Measurements from ENCODE around the gene HRCT1.
"Not testable (repeated sequence)": the region's sequence is repeated elsewhere in the genome, so short reads cannot be mapped to it uniquely, and the experiment has no call there.

Gene HRCT1

DNA sequence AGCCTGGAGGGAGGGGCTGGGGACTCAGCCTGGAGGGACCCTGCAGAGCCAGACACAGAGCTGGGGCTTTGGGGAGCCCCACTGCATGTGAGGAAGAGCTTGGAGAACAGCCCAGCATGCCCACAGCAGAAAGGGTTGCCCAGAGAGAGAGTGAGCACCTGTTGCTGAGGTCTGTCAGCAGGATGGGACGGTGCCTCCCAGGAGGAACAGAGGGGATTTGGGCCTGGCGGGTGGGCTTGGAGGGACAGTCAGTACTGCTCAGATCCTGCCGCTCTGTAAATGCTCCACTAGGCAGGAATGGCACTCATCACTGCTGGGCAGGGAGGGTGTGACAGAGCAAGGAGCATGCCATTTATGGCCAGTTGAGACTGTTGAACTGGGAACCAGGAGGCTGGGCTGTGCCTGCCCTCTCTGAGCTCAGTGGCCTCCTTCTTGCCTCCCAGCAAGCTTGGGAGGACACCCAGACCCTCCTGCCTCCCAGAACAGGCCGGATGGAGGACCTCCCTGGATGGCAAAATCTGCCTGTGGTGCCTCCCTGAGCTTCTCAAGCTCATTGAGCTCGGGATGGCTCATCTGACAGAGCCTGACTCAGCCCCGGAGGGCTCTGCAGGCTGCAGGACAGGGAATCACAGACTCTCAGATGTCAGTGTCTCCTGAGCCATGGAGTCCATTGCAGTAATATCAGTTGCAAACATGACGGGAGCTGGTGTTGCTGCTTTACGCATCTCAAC is 786 bp upstream of the HRCT1 start:
- Mint-ChIP-seq H3K36me3 (ENCODE audit: low read depth) (no peaks in the 10 kb centered on the region), H3K27me3 (peaks cover 50% of the 10 kb centered on the region), H3K4me1 (ENCODE audit: low read depth) (peaks cover 41% of the 10 kb centered on the region), H3K9me3 (no peaks in the 10 kb centered on the region), H3K27ac (no peak overlapping the region), H3K4me3 (no peak overlapping the region)
- intact Hi-C loops (cut with micrococcal nuclease): no loop called here

DNA sequence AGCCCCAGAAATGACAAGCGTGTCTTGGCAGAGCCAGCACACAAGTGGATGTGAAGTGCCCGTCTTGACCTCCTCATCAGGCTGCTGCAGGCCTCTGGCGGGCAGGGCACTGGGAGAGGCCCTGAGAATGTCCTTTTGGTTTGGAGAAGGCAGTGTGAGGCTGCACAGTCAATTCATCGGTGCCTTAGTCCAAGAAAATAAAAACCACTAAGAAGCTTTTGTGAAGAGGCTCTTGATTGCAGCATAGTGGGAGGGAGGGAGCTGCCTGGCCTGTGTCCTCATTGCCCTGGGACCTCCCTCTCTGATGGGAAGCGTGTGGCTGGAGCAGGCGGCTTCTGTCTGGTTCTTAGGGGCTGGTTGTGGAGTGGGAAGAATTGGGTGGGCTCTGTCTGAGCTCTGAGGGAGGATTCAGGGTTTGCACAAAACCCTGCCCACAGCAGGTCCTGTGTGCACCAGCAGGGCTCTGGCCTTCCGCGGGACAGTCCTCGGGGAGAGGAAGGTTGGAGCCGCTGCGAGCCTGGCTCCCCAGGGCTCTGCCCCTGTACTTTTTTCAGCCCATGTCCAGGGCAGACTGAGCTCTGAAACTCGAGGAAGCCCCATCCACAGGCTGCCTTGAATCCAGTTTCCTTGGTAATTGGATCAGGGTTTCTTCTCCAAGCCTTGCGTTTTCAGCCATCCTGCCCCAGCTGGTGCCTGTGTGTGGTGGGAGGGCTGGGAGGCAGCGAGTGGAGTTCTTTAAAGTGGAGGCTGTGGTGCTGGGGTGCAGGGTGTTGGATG is 1.1 kb downstream of the HRCT1 start:
- Mint-ChIP-seq H3K4me1 (ENCODE audit: low read depth) (peaks cover 50% of the 10 kb centered on the region), H3K9me3 (no peaks in the 10 kb centered on the region), H3K27me3 (peaks cover 48% of the 10 kb centered on the region), H3K27ac (no peak overlapping the region), H3K4me3 (no peak overlapping the region), H3K36me3 (ENCODE audit: low read depth) (no peaks in the 10 kb centered on the region)
- intact Hi-C loops (cut with micrococcal nuclease): no loop called here

DNA sequence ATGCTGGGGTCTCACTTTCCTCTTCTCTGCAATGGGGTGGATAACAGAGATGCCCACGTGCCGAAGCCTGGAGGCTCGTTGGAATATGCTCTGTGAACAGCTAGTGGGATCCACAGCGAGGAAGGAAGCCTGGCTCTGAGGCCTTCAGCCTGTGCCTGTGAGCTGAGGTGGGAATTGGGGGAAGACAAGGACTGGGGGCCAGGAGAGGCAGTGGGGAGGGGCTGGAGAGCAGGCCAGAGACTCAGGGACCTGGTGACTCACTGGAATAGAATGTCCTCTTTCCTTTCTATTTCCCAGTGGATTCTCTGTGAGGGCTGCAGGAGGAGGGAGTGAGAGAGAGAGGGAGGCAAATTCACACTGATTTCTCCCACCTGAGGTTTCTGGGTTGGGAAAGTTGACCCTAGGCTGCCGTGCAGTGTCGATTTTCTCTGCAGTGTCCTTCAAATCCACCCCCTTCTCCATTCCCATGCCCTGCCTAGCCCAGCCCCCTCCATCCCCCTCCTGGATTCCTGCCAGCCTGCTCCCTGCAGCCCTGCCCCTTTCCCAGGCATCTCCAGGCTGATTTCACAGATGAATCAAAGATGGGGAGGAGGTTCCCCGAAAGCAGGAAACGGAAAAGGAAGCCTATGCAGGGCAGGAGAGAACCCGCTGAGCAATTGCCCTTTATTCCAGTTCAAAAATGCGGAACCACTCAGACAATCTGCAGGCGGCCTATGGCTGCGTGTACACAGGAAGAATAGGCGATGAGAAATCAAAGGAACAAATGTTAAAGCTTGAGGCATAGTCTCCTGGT is 1.9 kb downstream of the HRCT1 start:
- Mint-ChIP-seq H3K36me3 (ENCODE audit: low read depth) (no peaks in the 10 kb centered on the region), H3K27me3 (peaks cover 41% of the 10 kb centered on the region), H3K4me3 (no peak overlapping the region), H3K4me1 (ENCODE audit: low read depth) (peaks cover 50% of the 10 kb centered on the region), H3K27ac (no peak overlapping the region), H3K9me3 (no peaks in the 10 kb centered on the region)
- intact Hi-C loops (cut with micrococcal nuclease): no loop called here

DNA sequence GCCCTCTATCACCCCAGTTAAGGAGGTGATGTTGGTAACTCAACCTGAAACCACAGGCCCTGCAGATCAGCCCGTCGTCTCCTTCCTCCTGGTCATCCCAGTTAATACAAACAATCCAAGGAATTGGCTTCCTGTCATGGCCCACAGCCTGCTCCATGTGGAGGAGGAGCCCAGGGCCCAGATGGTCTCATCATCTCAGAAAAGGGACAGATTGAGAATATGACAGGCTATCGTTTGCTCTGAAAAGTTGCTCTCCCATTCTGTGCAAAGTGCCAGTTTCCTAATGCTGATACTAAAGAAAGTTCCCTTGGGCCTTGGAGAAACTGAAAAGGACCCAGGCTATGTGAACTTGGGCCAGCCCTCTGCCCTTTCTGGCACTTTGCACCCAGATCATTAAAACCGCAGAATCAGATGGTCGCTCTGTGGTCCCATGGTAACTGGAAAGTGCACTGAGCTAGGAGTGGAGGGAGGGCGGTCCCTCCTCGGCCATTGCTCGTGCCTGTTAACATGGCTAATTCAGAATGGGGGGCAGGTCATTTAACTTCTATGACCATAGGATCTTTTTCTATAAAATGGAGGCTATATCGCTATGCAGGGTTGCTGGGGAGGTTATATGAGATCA is 2.6 kb downstream of the HRCT1 start:
- Mint-ChIP-seq H3K9me3 (no peaks in the 10 kb centered on the region), H3K27ac (no peak overlapping the region), H3K36me3 (ENCODE audit: low read depth) (no peaks in the 10 kb centered on the region), H3K4me1 (ENCODE audit: low read depth) (peaks cover 50% of the 10 kb centered on the region), H3K4me3 (no peak overlapping the region), H3K27me3 (peaks cover 41% of the 10 kb centered on the region)
- intact Hi-C loops (cut with micrococcal nuclease): no loop called here

DNA sequence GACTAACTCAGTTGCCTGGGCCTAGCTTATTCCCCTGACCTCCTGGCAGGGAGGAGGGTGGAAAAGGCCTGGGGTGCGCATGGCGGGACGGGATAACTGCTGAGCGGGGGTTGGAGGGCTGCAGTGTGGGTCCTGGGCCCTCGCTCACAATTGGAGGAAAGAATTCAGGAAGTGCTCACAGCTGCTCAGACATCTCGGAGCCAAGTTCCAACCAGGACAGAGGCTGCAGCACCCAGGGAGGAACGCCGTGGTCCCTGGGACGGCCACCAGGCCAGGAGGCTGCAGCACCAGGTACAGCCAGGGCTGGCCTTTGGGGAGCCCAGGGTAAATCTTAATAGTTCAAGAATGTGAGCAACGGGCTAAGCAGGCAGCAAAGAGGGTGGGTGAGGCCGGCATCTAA is 3.3 kb downstream of the HRCT1 start, which contains the start of gene SPAAR:
Gene SPAAR, plus strand, starts transcription at position 217 of the 400 bp plus-strand sequence. CDS start 974 bp downstream, outside the sequence.
- Mint-ChIP-seq H3K4me1 (ENCODE audit: low read depth) (peaks cover 50% of the 10 kb centered on the region), H3K27me3 (peaks cover 41% of the 10 kb centered on the region), H3K9me3 (no peaks in the 10 kb centered on the region), H3K27ac (no peak within 1 kb of the TSS), H3K4me3 (no peak within 1 kb of the TSS), H3K36me3 (ENCODE audit: low read depth) (no peaks in the 10 kb centered on the region)
- intact Hi-C loops (cut with micrococcal nuclease): no loop called here

DNA sequence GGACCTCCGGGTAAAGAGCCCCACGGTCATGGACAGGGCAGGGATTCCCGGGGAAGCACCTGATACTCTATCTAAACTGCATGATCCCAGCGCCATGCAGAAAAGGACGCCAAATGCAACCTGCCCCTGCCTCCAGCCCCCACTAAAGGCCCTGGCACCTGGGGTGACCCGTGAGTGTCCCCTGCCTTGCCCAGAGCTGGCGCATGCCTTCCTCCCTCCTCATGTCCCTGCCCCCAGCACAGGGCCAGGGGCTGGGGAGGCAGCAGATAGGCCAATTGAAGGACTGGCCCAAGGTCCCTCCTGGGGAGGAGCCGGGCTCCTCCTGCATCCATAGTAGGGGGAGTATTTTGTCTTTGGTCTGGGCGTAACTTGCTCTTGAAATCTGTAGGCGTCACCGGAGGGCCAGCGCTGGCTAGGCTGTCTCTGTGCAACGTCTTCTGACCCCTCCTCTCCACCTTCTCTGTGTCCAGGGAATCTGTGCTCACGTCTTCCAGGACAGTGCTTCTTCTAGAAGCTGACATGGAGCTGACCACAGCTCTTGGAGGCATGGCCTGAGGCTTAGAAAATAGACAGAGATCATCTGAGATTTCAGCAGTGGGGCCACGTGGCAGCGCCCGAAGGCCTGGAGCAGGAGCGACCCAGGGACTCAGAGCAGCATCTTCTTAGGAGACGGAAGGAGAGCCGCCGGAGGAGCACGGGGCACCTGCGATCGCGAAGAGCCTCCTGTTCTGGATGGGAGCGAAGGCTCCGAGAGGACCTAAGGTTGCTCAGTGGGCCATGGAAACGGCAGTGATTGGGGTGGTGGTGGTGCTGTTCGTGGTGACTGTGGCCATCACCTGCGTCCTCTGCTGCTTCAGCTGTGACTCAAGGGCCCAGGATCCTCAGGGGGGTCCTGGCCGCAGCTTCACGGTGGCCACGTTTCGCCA is 3.9 kb downstream of the HRCT1 start:
- Mint-ChIP-seq H3K27me3 (peaks cover 35% of the 10 kb centered on the region), H3K9me3 (no peaks in the 10 kb centered on the region), H3K27ac (no peak overlapping the region), H3K4me3 (no peak overlapping the region), H3K4me1 (ENCODE audit: low read depth) (peaks cover 43% of the 10 kb centered on the region), H3K36me3 (ENCODE audit: low read depth) (no peaks in the 10 kb centered on the region)
- intact Hi-C loops (cut with micrococcal nuclease): no loop called here

DNA sequence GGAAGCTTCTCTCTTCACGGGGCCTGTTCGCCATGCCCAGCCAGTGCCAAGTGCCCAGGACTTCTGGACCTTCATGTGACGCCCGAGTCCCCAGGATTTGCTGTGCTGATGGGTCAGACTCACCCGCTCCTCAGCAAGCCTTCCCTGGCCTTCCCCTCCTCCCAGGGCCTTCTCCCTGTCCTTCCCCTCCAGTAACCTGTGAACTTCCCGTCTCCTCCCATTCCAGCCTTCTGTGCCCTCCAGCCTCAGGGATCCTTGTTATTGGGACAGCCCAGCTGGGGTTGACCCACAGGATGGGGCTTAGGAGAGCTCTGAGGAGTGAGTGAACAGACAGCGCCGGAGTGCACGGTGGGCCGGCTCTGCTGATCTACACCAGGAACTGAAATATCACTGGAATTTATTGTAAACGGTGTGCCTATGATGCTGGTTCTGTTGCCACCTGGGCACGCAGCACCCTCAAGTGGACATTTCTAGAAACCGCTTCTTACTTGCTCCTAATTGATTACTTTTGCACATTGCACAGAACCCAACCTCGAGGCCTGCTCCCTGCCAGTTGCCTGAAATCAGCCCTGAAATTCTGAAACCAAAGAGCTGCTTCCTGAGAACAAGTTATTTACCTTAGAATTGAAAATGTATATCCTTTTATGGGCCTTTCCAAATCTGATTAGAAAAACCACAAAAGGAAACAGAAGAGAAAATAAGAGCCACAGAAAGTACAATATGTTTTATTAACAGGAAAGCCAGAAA is 4.8 kb downstream of the HRCT1 start:
- H3K4me1 Mint-ChIP-seq (ENCODE audit: low read depth): peaks cover 38% of the 10 kb centered on the region
- no peaks in the 10 kb centered on the region for H3K9me3 Mint-ChIP-seq
- no peak overlapping the region for H3K27ac Mint-ChIP-seq
- intact Hi-C loops (cut with micrococcal nuclease): no loop called here
- H3K4me3 Mint-ChIP-seq: no peak overlapping the region
- peaks cover 27% of the 10 kb centered on the region for H3K27me3 Mint-ChIP-seq
- H3K36me3 Mint-ChIP-seq (ENCODE audit: low read depth): no peaks in the 10 kb centered on the region

DNA sequence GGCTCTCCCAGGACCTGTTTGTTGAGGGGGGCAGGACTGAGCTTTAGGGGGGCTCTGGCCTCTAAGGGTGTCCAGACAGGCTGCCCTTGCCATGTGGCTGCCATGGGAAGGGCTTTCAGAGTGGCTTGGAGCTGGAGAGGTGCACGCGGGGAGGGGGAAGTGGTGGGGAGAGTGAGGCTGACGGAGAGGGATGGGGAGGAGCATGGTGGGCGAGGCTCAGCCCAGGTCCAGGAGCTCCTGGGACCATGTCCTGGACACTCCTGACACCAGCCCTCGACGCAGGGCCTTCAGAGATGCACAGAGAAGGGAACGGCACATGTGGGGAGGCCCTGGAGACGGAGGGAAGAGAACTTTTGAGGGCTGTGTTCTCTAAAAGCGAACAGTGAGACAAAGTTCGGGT is 5.7 kb downstream of the HRCT1 start:
- Mint-ChIP-seq H3K9me3 (no peaks in the 10 kb centered on the region), H3K36me3 (ENCODE audit: low read depth) (no peaks in the 10 kb centered on the region), H3K4me3 (no peak overlapping the region), H3K27me3 (peaks cover 21% of the 10 kb centered on the region), H3K4me1 (ENCODE audit: low read depth) (peaks cover 34% of the 10 kb centered on the region), H3K27ac (no peak overlapping the region)
- intact Hi-C loops (cut with micrococcal nuclease): no loop called here

DNA sequence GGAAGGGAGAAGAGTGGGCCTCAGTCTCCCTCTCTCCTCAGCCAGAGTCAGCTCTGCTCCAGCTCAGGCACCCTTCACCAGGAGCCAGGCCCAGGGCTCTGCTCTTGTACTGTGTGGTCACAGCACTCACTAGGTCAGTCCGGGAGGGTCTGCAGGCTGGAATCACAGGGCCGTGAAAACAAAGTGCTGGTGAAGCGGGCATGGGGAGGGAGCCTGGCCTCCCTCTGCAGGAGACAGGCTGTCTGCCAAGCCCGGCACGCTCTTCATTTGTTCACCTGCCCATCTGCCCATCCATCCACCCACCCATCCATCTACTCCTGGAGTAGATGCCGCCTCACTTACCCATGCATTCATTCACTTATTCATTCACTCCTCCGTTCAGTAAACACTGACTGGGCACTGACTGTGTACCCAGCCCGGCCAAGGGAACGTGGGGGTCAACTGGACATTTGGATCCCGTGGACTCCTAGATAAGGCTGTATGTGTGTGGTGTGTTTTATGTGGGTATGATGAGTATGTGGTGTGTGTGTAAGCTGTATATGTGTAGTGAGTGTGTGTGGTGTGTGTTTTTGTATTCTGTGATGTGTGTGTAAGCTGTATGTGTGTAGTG is 6.9 kb downstream of the HRCT1 start:
- Mint-ChIP-seq H3K9me3 (no peaks in the 10 kb centered on the region), H3K4me1 (ENCODE audit: low read depth) (peaks cover 22% of the 10 kb centered on the region), H3K4me3 (no peak overlapping the region), H3K27ac (no peak overlapping the region), H3K36me3 (ENCODE audit: low read depth) (no peaks in the 10 kb centered on the region), H3K27me3 (peaks cover 10% of the 10 kb centered on the region)
- intact Hi-C loops (cut with micrococcal nuclease): no loop called here

DNA sequence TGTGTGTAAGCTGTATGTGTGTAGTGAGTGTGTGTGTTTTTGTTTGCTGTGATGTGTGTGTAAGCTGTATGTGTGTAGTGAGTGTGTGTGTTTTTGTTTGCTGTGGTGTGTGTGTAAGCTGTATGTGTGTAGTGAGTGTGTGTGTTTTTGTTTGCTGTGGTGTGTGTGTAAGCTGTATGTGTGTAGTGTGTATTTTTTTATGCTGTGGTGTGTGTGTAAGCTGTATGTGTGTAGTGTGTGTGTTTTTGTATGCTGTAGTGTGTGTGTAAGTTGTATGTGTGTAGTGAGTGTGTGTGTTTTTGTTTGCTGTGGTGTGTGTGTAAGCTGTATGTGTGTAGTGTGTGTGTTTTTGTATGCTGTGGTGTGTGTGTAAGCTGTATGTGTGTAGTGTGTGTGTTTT is 7.4 kb downstream of the HRCT1 start:
- H3K4me3 Mint-ChIP-seq; intact Hi-C loops (cut with micrococcal nuclease); H3K36me3 Mint-ChIP-seq (ENCODE audit: low read depth); H3K9me3 Mint-ChIP-seq; H3K27ac Mint-ChIP-seq: not testable (repeated sequence)
- peaks cover 10% of the 10 kb centered on the region for H3K27me3 Mint-ChIP-seq
- peaks cover 18% of the 10 kb centered on the region for H3K4me1 Mint-ChIP-seq (ENCODE audit: low read depth)

DNA sequence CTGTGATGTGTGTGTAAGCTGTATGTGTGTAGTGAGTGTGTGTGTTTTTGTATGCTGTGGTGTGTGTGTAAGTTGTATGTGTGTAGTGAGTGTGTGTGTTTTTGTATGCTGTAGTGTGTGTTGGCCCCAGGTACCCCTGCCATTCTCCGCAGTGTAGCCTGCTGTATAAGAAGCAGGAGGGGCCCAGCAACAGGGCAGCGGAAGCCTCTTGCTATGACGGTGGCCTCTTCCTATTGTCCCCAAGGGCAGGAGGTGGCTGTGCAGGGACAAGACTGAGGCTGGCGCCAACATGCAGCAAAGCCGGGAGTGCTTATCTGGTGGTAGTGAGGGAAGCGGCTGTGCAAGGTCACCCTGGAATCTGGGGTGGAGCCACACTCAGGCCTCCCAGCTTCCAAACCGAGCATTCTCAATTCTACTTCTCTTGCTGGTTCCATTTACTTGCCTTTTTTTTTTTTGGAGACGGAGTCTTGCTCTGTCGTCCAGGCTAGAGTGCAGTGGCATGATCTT is 8.4 kb downstream of the HRCT1 start:
- Mint-ChIP-seq H3K27me3 (peaks cover 10% of the 10 kb centered on the region), H3K4me1 (ENCODE audit: low read depth) (peaks cover 10% of the 10 kb centered on the region), H3K36me3 (ENCODE audit: low read depth) (no peaks in the 10 kb centered on the region)

DNA sequence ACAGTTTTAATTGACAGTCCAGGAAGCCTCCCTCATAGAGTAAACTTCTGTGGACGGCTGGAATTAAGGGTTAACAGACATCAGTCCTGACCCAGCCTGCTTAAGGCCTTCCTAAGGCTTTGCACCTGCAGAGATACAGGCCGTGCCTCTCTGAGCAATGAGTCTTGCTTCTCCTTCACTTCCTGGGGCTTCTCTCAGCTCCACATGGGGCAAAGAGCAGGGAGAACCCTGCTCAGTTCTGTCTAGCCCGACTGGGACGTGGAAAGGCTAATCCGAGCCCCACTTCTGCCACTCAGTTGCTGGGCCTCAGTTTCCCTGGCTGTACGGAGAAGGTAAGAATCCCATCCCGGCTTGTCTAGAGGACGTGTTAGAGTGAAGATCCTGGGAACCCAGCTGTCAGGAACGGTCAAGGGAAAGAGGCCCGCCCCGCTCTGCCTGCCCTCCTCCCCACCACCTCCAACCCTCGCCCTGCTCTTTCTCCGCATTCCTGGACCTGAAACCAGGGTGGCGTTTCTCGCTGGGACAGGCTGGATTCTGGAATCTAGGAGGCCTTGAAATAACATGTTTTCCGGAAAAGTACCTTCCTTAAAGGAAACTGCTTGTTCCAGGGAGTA is 9.8 kb downstream of the HRCT1 start:
- H3K27me3 Mint-ChIP-seq: peaks cover 4% of the 10 kb centered on the region
- intact Hi-C loops (cut with micrococcal nuclease): no loop called here
- H3K9me3 Mint-ChIP-seq: no peaks in the 10 kb centered on the region
- peaks cover 15% of the 10 kb centered on the region for H3K4me1 Mint-ChIP-seq (ENCODE audit: low read depth)
- no peak overlapping the region for H3K4me3 Mint-ChIP-seq
- H3K36me3 Mint-ChIP-seq (ENCODE audit: low read depth): no peaks in the 10 kb centered on the region
- H3K27ac Mint-ChIP-seq: no peak overlapping the region

More for the DNA sequence above, 8.4 kb downstream of the HRCT1 start:
- intact Hi-C loops (cut with micrococcal nuclease): no loop called here
- Mint-ChIP-seq H3K27ac (no peak overlapping the region), H3K9me3 (no peaks in the 10 kb centered on the region), H3K4me3 (no peak overlapping the region)

All from dendritic cell treated with granulocyte-macrophage colony-stimulating factor and Interleukin-4, amounts not matched to agents 40 ng/mL and 50 ng/mL, for 4 days (primary cell).